SIG-M5 treated with dmso at 0.1 percent for 504 hours (cell line): ENCODE measurements around the gene LIN28A.

Source experiments
- DNase-seq: peaks from one replicate; lab custom pipeline; 2025; ENCODE audit not compliant: unreplicated experiment; lab: John Stamatoyannopoulos, UW

Gene LIN28A

GRCh38 chr1:26432793-26433192 lies 22.2 kb downstream of the LIN28A start:
- no peak for DNase-seq

- DNase-seq: no peak
These were observed 23.6 kb downstream of the LIN28A start for GRCh38 chr1:26434161-26434752.

- no peak for DNase-seq
These were observed 27.4 kb downstream of the LIN28A start for GRCh38 chr1:26438041-26438440.

- DNase-seq: no peak
These were observed 29.6 kb downstream of the LIN28A start for GRCh38 chr1:26440259-26440658.

GRCh38 chr1:26449868-26450267 lies 39.3 kb downstream of the LIN28A start:
- DNase-seq: no peak

- no peak for DNase-seq
These were observed 40.3 kb downstream of the LIN28A start for GRCh38 chr1:26450908-26451307.

- no peak for DNase-seq
These were observed 42.0 kb downstream of the LIN28A start for GRCh38 chr1:26452459-26453183.

GRCh38 chr1:26459148-26459547 lies 48.5 kb downstream of the LIN28A start:
- DNase-seq: no peak

- no peak for DNase-seq
These were observed 49.0 kb downstream of the LIN28A start for GRCh38 chr1:26459573-26460031.

GRCh38 chr1:26468911-26469310 lies 58.3 kb downstream of the LIN28A start:
- no peak for DNase-seq

- no peak for DNase-seq
These were observed 58.9 kb downstream of the LIN28A start for GRCh38 chr1:26469558-26469957.

GRCh38 chr1:26470878-26471497 lies 60.4 kb downstream of the LIN28A start:
- DNase-seq: no peak

GRCh38 chr1:26471498-26472319 lies 61.1 kb downstream of the LIN28A start:
- peak; percentile 97 for DNase-seq

- peak; percentile 97 for DNase-seq
These were observed 61.8 kb downstream of the LIN28A start, which contains the start of gene HMGN2 for GRCh38 chr1:26472320-26472900. Gene HMGN2 (plus strand): TSS chr1:26472440. CDS start chr1:26472613, 173 bp downstream.

GRCh38 chr1:26472901-26473845 lies 62.6 kb downstream of the LIN28A start:
- DNase-seq: peak; percentile 85

- no peak for DNase-seq
These were observed 64.2 kb downstream of the LIN28A start for GRCh38 chr1:26474818-26475217.

- DNase-seq: no peak
These were observed 65.4 kb downstream of the LIN28A start for GRCh38 chr1:26475989-26476388.

- DNase-seq: no peak
These were observed 66.3 kb downstream of the LIN28A start for GRCh38 chr1:26476958-26477357.

GRCh38 chr1:26477446-26478152 lies 67.0 kb downstream of the LIN28A start:
- peak; percentile 23 for DNase-seq
